SK-N-SH treated with all-trans-retinoic acid at 6 μM for 48 hours (cell line): ENCODE results near the gene SLC25A29.

Experiments
- ARNTL ChIP-seq: fragments of 450-650 bp; formaldehyde crosslinking; IDR thresholded peaks from 2 replicates; pipeline ENCODE4 v1.5.0; 2020; ENCODE audit warnings: low read depth, mild to moderate bottlenecking, moderate library complexity, borderline replicate concordance
- BACH2 ChIP-seq: fragments of 250-450 bp; sonication (Bioruptor Pico); IDR thresholded peaks from 2 replicates; pipeline ENCODE4 v1.9.0; 2021; ENCODE audit warnings: mild to moderate bottlenecking, borderline replicate concordance
- OSR1 ChIP-seq: fragments of 250-450 bp; sonication (Bioruptor Pico); IDR thresholded peaks from 2 replicates; pipeline ENCODE4 v1.8.0; 2022; ENCODE audit warnings: moderate library complexity, mild to moderate bottlenecking, inconsistent platforms
- RARB ChIP-seq: fragments of 250-450 bp; sonication (Bioruptor Pico); IDR thresholded peaks from 2 replicates; pipeline ENCODE4 v1.8.0; 2021; ENCODE audit warnings: mild to moderate bottlenecking, moderate library complexity
- TOX ChIP-seq: fragments of 250-450 bp; sonication (Bioruptor Pico); IDR thresholded peaks from 2 replicates; pipeline ENCODE4 v1.8.0; 2021; ENCODE audit warnings: mild to moderate bottlenecking, moderate library complexity, borderline replicate concordance
- ZFP30 ChIP-seq: fragments of 450-650 bp; formaldehyde crosslinking; IDR thresholded peaks from 2 replicates; pipeline ENCODE4 v1.5.0; 2022; ENCODE audit warnings: mild to moderate bottlenecking, moderate library complexity
- ZNF8 ChIP-seq: fragments of 450-650 bp; formaldehyde crosslinking; IDR thresholded peaks from 2 replicates; pipeline ENCODE4 v1.5.0; 2020; ENCODE audit warnings: mild to moderate bottlenecking, moderate library complexity
- TF ChIP-seq, protein P1 (sequence below): fragments of 250-450 bp; sonication (Bioruptor Pico); IDR thresholded peaks from 2 replicates; pipeline ENCODE4 v1.5.1; 2021; ENCODE audit warnings: mild to moderate bottlenecking, moderate library complexity
- TF ChIP-seq, protein P2 (sequence below): fragments of 250-450 bp; sonication (Bioruptor Pico); IDR thresholded peaks from 2 replicates; pipeline ENCODE4 v1.8.0; 2021; ENCODE audit warnings: low read depth, mild to moderate bottlenecking, moderate library complexity, borderline replicate concordance
- TF ChIP-seq, protein P3 (sequence below): fragments of 250-450 bp; sonication (Bioruptor Pico); IDR thresholded peaks from 2 replicates; pipeline ENCODE4 v1.8.0; 2020; ENCODE audit warnings: mild to moderate bottlenecking, moderate library complexity, borderline replicate concordance

DNA sequence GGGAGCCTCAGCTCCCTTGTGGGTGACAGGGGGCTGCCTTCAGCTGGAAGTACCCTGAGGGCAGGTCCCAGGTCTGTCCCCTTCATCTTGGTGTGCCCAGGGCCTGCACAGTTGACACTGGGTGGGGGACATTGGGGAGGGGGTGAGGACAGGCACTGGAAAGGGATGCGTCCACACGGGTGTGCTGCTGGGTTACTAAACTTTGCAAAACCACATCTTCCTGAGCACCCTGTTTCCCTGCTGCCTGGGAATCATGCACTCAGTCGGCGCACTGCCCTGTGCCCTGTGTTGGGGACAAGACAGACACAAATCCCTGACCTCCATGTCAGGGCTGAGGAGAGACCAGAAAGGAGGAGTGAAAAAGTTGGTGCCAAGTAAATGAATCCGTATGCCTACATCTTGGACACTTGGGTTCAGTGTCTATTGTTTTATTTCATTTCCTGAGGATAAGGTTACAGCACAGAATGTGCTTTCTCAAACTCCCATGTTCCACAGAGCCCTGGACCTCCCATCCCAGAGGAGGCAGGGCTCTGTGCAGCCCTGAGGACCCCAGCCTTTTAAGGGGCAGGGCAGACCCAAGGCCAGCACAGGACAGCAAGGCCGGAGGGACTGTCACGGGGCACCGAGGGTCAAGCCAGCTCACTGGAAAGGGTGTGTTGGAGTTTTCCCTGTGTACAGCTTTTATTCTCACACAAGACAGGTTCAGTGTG lies 2.9 kb upstream of the SLC25A29 start:
- TF ChIP-seq RARB (CRISPR knock-in tag) (no peak), TOX (no peak), OSR1 (CRISPR knock-in tag) (no peak), ZNF8 (CRISPR knock-in tag) (no peak), ZFP30 (CRISPR knock-in tag) (no peak), ARNTL (CRISPR knock-in tag) (no peak), BACH2 (CRISPR knock-in tag) (no peak)
- TF ChIP-seq, protein P1, sequence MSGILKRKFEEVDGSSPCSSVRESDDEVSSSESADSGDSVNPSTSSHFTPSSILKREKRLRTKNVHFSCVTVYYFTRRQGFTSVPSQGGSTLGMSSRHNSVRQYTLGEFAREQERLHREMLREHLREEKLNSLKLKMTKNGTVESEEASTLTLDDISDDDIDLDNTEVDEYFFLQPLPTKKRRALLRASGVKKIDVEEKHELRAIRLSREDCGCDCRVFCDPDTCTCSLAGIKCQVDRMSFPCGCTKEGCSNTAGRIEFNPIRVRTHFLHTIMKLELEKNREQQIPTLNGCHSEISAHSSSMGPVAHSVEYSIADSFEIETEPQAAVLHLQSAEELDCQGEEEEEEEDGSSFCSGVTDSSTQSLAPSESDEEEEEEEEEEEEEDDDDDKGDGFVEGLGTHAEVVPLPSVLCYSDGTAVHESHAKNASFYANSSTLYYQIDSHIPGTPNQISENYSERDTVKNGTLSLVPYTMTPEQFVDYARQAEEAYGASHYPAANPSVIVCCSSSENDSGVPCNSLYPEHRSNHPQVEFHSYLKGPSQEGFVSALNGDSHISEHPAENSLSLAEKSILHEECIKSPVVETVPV (CRISPR knock-in tag) = no peak
- TF ChIP-seq, protein P2, sequence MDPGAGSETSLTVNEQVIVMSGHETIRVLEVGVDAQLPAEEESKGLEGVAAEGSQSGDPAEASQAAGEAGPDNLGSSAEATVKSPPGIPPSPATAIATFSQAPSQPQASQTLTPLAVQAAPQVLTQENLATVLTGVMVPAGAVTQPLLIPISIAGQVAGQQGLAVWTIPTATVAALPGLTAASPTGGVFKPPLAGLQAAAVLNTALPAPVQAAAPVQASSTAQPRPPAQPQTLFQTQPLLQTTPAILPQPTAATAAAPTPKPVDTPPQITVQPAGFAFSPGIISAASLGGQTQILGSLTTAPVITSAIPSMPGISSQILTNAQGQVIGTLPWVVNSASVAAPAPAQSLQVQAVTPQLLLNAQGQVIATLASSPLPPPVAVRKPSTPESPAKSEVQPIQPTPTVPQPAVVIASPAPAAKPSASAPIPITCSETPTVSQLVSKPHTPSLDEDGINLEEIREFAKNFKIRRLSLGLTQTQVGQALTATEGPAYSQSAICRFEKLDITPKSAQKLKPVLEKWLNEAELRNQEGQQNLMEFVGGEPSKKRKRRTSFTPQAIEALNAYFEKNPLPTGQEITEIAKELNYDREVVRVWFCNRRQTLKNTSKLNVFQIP (CRISPR knock-in tag) = no peak
- TF ChIP-seq, protein P3, sequence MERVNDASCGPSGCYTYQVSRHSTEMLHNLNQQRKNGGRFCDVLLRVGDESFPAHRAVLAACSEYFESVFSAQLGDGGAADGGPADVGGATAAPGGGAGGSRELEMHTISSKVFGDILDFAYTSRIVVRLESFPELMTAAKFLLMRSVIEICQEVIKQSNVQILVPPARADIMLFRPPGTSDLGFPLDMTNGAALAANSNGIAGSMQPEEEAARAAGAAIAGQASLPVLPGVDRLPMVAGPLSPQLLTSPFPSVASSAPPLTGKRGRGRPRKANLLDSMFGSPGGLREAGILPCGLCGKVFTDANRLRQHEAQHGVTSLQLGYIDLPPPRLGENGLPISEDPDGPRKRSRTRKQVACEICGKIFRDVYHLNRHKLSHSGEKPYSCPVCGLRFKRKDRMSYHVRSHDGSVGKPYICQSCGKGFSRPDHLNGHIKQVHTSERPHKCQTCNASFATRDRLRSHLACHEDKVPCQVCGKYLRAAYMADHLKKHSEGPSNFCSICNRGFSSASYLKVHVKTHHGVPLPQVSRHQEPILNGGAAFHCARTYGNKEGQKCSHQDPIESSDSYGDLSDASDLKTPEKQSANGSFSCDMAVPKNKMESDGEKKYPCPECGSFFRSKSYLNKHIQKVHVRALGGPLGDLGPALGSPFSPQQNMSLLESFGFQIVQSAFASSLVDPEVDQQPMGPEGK = no peak
